PFSK-1 (cell line): ENCODE data around the gene LINGO1.

Source experiments
- POLR2AphosphoS5 ChIP-seq: IDR thresholded peaks from 2 replicates; pipeline ENCODE4 v1.6.1; 2012; ENCODE audit warnings: low read depth, mild to moderate bottlenecking, control low read depth, low read length, moderate library complexity
- REST ChIP-seq, 2 experiments: IDR thresholded peaks; 2 replicates each; pipeline versions ENCODE4 v1.6.1 to v1.8.0; 2011 to 2012; ENCODE audit warnings: low read depth in 2 of 2, low read length in 2 of 2, control low read depth in 1 of 2, inconsistent platforms in 1 of 2, mild to moderate bottlenecking in 1 of 2, moderate library complexity in 1 of 2; ENCODE audit not compliant: insufficient read depth in 1 of 2
- SIN3A ChIP-seq: IDR thresholded peaks from 2 replicates; pipeline ENCODE4 v1.6.1; 2012; ENCODE audit warnings: mild to moderate bottlenecking, low read length, moderate library complexity, borderline replicate concordance; ENCODE audit not compliant: insufficient read depth

- TF ChIP-seq POLR2AphosphoS5 = no peak
- no peak for TF ChIP-seq REST (IDR thresholded peaks at IDR 0.05; ENCODE audit: insufficient read depth in 1 of 2, low read depth in 2 of 2, low read length in 2 of 2)
- no peak for TF ChIP-seq SIN3A
Observed at GRCh38 chr15:77610731-77611130, 22.0 kb downstream of the LINGO1 start.
